Karpas-422 (cell line): Measurements from ENCODE around the gene ERF. TPM values are rescaled to one million over a fixed set of nuclear protein-coding genes. Genes with fewer than 3 reads are reported as not detected.
A peak's percentile ranks its signal among the peaks of the same experiment; 100 is the strongest.

Experiments
- DNase-seq: peaks from one replicate; pipeline ENCODE4 v3.0.0-alpha.2; 2015
- H2AFZ ChIP-seq: fragments of 200-600 bp; sonication (generic); 2 replicates; pipeline ENCODE4 v1.6.1; 2014; ENCODE audit warnings: antibody characterized with exemption, low read length, mixed read lengths
- H3K27ac ChIP-seq: fragments of 200-600 bp; sonication (generic); 2 replicates; pipeline ENCODE4 v1.5.1; 2014; ENCODE audit warnings: mild to moderate bottlenecking, low read length, moderate library complexity
- H3K27me3 ChIP-seq: fragments of 200-600 bp; sonication (generic); 2 replicates; pipeline ENCODE4 v1.6.1; 2014; ENCODE audit warnings: low read length, mixed read lengths
- H3K36me3 ChIP-seq: fragments of 200-600 bp; sonication (generic); 2 replicates; pipeline ENCODE4 v1.6.1; 2014; ENCODE audit warnings: low read length, mixed read lengths; ENCODE audit not compliant: insufficient read depth
- H3K4me1 ChIP-seq: fragments of 200-600 bp; sonication (generic); 2 replicates; pipeline ENCODE4 v1.6.1; 2014; ENCODE audit warnings: mild to moderate bottlenecking, low read length, mixed read lengths
- H3K4me2 ChIP-seq: fragments of 200-600 bp; sonication (generic); 2 replicates; pipeline ENCODE4 v1.6.1; 2014; ENCODE audit warnings: low read length, low read depth, mild to moderate bottlenecking; ENCODE audit not compliant: poor library complexity, severe bottlenecking
- H3K4me3 ChIP-seq: fragments of 200-600 bp; sonication (generic); 2 replicates; pipeline ENCODE4 v1.5.1; 2014; ENCODE audit warnings: mild to moderate bottlenecking, antibody characterized with exemption, low read length, mixed read lengths
- H3K79me2 ChIP-seq: fragments of 200-600 bp; sonication (generic); 2 replicates; pipeline ENCODE4 v1.6.1; 2014; ENCODE audit warnings: mild to moderate bottlenecking, low read length, mixed read lengths
- H3K9ac ChIP-seq: fragments of 200-600 bp; sonication (generic); 2 replicates; pipeline ENCODE4 v1.6.0; 2014; ENCODE audit warnings: low read length
- H3K9me2 ChIP-seq: fragments of 200-600 bp; sonication (generic), shearing (Covaris generic); replicated peaks from 2 replicates; pipeline ENCODE4 v1.6.0; 2014; ENCODE audit warnings: mild to moderate bottlenecking, low read length, moderate library complexity; ENCODE audit not compliant: insufficient read depth
- H3K9me3 ChIP-seq: fragments of 300-700, 200-600 bp; sonication (generic); 2 replicates; pipeline ENCODE4 v1.6.1; 2014; ENCODE audit warnings: low read length, mixed read lengths
- H4K20me1 ChIP-seq: fragments of 200-600 bp; sonication (generic); 2 replicates; pipeline ENCODE4 v1.6.1; 2014; ENCODE audit warnings: mild to moderate bottlenecking, antibody characterized with exemption, low read length, low read depth; ENCODE audit not compliant: insufficient read depth
- total RNA-seq: library from RNA; depleted of rRNA; stranded (reverse); fragments of >200 nt; shearing (Covaris generic); gene quantifications from 2 replicates; pipeline ENCODE4 v1.2.3, GENCODE V29; 2014; ENCODE audit warnings: low replicate concordance

Gene ERF
- total RNA-seq, 1 experiment from 2014 or later = 36.4 TPM

DNA sequence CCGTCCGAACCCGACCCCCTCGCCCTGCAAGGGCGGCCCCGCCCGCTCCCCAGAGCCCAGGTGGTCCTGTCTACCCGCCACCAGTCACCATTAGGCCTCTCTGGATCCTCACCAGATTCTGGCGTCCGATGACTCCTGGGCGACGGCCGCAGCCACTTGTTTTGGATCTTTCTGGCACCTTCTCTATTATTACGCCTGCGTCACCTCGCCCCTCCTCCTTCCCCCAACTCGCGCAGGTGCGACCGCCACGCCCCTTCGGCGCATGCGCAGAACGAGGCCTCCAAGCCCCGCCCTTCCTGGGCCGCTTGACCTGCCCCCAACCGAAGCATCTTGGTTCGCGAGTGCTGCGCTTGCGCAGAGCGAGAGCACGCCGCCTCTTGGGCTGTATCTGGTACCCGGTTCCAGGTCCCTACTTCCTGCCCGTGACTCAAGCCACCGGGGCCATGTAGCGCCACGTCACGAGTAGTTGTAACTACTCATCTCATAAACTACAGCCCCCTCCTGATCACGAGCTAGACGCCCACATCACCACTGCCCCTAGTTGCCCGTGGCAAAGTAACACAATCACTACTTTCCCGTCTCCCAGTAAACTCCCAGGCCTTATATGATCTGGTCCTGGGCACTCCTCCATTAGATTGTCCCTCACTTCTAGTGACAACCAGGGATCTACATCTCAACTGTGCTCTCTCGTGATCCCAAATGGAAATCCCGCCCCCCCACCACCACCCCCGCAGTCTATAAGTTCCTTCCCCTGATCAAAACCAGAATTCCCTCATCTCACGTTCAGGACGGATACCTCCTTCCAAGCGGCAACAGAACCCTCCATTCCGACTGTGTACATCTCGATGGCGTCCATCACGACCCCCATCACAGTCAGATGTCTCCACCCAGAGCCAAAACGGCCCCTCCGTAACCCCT lies 37.1 kb downstream of the ERF start, which contains the start of gene DEDD2:
Gene DEDD2, minus strand, starts transcription at position 158 of the 918 bp plus-strand sequence. CDS start 670 bp downstream, outside the sequence.
- peaks cover 36% of the 10 kb centered on the region for H3K4me1 ChIP-seq
- DNase-seq = peak; percentile 99
- H3K27ac ChIP-seq = peak within 1 kb of the TSS; percentile 59
- H3K9me2 ChIP-seq = no peaks in the 10 kb centered on the region
- H3K4me3 ChIP-seq = peak within 1 kb of the TSS; percentile 90
- no peaks in the 10 kb centered on the region for H3K27me3 ChIP-seq
- H3K9me3 ChIP-seq = no peaks in the 10 kb centered on the region
- H3K36me3 ChIP-seq = no peaks in the 10 kb centered on the region; the same call in 1 of the 2 replicates
- H4K20me1 ChIP-seq = peaks cover 8% of the 10 kb centered on the region; the same call in 1 of the 2 replicates
- H3K4me2 ChIP-seq = peak within 1 kb of the TSS; percentile 71
- peaks cover 80% of the 10 kb centered on the region for H3K79me2 ChIP-seq
- H2AFZ ChIP-seq = peak within 1 kb of the TSS; percentile 73
- H3K9ac ChIP-seq = peak within 1 kb of the TSS; percentile 91

DNA sequence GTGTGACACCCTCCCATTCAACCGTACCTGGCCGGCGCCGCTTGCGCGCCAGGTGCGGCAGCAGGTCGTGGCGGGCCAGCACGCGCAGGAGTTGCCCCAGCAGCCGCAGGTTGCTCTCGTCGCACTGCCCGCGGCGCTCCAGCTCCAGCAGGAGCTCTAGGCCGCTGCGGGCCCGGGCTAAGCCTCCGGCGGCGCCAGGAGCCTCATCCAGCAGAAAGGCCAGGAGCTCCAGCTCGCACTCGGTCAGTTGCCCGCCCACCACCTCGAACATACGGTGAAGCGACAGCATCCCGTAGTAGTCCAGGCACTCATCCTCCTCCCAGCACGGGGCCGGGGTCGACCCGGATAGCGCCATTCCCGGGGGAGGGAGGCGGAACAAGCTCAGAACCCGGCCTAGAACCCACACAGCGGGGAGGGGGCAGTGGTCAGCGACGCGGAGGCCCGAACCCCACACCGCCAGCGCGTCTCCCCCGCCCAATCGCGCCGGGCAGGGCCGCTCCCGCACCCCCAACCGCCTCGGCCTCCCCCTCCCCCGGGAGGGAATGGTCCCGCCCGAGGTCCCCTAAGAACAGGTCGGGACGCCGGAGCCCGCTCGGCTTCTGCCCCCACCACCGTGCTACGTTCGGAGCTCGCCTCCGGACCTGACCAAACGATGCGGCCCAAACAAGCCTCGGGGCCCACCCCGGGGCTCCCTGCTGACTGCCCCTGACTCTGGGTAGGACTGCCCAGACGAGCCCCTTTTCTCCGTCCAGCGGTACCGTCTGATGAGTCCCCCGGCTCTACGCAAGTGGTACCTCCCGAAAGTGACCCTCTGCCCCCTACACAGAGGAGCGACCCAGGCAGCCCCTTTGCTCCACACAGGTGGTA lies 38.0 kb downstream of the ERF start:
- H2AFZ ChIP-seq = peak overlapping the region; percentile 73

DNA sequence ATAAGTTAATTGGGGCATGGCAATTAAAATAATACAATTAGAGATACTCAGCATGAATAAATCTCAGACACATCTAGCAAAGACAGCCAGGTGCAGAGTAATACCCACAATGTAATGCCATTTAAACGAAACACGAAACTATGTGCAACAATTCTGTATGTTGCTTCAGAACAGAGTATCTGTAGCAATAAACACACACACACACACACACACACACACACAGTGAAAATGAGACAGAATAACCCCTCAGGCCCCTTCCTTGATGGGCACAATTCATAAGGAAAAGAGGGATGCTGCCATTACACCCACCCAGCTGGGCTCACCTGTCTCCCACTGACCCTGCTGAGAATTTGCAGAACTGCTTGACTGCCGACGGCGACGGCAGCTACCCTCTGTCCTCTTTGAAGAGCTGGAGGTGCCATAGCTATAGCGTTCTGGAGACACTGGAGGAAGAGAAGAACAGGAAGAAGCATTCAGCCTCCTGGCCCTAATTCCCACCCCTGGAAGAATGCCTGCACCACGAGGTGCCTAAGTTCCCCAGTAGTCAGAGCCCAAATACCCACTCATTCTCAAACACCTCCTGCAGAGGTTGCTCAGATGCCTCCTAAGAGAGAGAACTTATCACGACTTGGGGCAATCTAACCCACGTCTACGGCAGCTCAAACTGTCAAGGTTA lies 40.0 kb downstream of the ERF start:
- DNase-seq = no peak
- Histone ChIP-seq H4K20me1 (no peaks in the 10 kb centered on the region), H3K9me3 (no peaks in the 10 kb centered on the region), H3K27me3 (no peaks in the 10 kb centered on the region), H3K4me3 (no peak overlapping the region), H3K4me2 (no peak overlapping the region), H2AFZ (no peak overlapping the region), H3K79me2 (peaks cover 72% of the 10 kb centered on the region), H3K27ac (no peak overlapping the region), H3K36me3 (no peaks in the 10 kb centered on the region; the same call in 1 of the 2 replicates), H3K4me1 (peaks cover 45% of the 10 kb centered on the region), H3K9me2 (no peaks in the 10 kb centered on the region), H3K9ac (peak overlapping the region; percentile 91; the same call in 1 of the 2 replicates)

More for the DNA sequence above, 38.0 kb downstream of the ERF start:
- peaks cover 79% of the 10 kb centered on the region for H3K79me2 ChIP-seq
- H4K20me1 ChIP-seq = peaks cover 8% of the 10 kb centered on the region; the same call in 1 of the 2 replicates
- peak overlapping the region; percentile 50 for H3K27ac ChIP-seq
- H3K4me2 ChIP-seq = peak overlapping the region; percentile 71
- no peaks in the 10 kb centered on the region for H3K9me3 ChIP-seq
- peak overlapping the region; percentile 90 for H3K4me3 ChIP-seq
- H3K9ac ChIP-seq = peak overlapping the region; percentile 91
- H3K9me2 ChIP-seq = no peaks in the 10 kb centered on the region
- H3K27me3 ChIP-seq = no peaks in the 10 kb centered on the region
- peaks cover 36% of the 10 kb centered on the region for H3K4me1 ChIP-seq
- no peaks in the 10 kb centered on the region; the same call in 1 of the 2 replicates for H3K36me3 ChIP-seq
- peak; percentile 64 for DNase-seq

DNA sequence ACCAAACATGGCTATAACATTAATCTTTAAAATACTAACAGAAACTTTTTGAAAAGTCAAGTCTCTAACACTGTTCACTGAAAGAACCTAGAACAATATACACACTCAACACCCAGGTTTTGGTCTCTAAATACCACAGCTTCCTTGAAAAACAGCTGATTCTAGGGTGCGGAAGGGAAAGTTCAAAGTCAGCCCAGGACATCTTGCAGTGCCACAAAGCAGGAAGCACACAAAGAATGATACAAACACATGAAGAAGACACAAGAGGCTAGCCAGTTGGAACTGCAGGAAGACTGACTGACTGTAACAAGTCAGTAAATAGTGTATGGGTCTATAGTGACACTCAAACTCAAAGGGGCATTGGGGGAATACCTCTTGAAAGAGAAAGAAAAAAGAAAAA lies 42.0 kb downstream of the ERF start:
- Histone ChIP-seq H3K27ac (no peak overlapping the region), H2AFZ (no peak overlapping the region), H3K9me2 (no peaks in the 10 kb centered on the region), H3K4me3 (no peak overlapping the region), H3K79me2 (peaks cover 70% of the 10 kb centered on the region), H3K9ac (no peak overlapping the region), H3K4me2 (no peak overlapping the region), H3K4me1 (peaks cover 35% of the 10 kb centered on the region), H3K27me3 (no peaks in the 10 kb centered on the region), H3K9me3 (no peaks in the 10 kb centered on the region), H4K20me1 (no peaks in the 10 kb centered on the region), H3K36me3 (peaks cover 6% of the 10 kb centered on the region)
- no peak for DNase-seq

DNA sequence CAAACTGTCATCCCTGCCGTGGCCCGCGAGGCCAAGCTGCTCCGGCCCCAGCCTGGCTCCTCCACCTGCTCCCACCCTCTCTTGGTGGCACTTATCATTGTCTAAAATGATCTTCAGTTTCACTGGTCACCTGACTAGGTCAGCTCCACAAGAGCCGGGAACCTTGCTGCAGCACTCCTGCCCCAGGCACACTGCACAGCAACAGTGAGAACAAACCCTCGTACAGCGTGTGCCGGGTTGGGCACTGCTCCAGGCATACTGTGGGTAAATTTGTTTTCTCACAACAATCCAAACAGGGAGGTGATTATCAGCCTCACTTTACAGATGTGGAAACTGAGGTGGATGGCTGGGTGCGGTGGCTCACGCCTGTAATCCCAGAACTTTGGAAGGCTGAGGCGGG lies 46.3 kb downstream of the ERF start:
- H4K20me1 ChIP-seq = no peaks in the 10 kb centered on the region; the same call in 1 of the 2 replicates
- H2AFZ ChIP-seq = no peak overlapping the region
- no peak overlapping the region for H3K27ac ChIP-seq
- H3K36me3 ChIP-seq = peaks cover 9% of the 10 kb centered on the region
- no peak for DNase-seq
- no peaks in the 10 kb centered on the region for H3K27me3 ChIP-seq
- no peak overlapping the region for H3K9ac ChIP-seq
- H3K9me3 ChIP-seq = no peaks in the 10 kb centered on the region
- no peaks in the 10 kb centered on the region for H3K9me2 ChIP-seq
- peaks cover 21% of the 10 kb centered on the region for H3K4me1 ChIP-seq
- peaks cover 37% of the 10 kb centered on the region for H3K79me2 ChIP-seq
- no peak overlapping the region for H3K4me3 ChIP-seq
- H3K4me2 ChIP-seq = no peak overlapping the region

DNA sequence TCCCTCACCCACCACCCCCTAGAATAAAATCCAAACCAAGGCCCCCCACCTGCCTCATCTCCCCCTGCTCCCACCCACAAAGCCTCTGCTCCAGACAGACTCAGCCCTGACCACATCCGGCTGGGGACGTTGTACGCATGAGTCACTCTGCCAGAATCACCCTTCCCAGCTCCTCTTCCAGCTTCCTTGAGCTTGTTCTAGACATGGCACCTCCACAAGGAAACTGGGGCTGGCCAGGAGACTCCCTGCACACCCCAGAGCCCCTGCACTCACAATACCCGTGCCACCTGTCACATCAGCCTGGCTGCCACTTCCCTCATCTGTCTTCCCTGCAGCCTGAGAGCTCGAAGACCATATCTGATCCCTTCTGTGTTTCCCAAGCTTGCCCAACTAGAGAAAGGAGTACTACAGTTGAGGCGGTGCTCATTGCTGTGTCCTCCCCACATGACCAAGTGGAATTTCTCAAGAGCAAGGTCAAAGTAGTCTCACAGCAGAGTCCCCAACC lies 47.1 kb downstream of the ERF start:
- no peak overlapping the region for H3K9ac ChIP-seq
- H3K4me2 ChIP-seq = no peak overlapping the region
- H3K79me2 ChIP-seq = peaks cover 29% of the 10 kb centered on the region
- no peaks in the 10 kb centered on the region for H3K9me2 ChIP-seq
- DNase-seq = no peak
- H3K4me3 ChIP-seq = no peak overlapping the region
- H3K27ac ChIP-seq = no peak overlapping the region
- H3K27me3 ChIP-seq = no peaks in the 10 kb centered on the region
- H3K9me3 ChIP-seq = no peaks in the 10 kb centered on the region
- H3K4me1 ChIP-seq = peaks cover 23% of the 10 kb centered on the region
- H2AFZ ChIP-seq = no peak overlapping the region
- H3K36me3 ChIP-seq = peaks cover 9% of the 10 kb centered on the region
- H4K20me1 ChIP-seq = no peaks in the 10 kb centered on the region; the same call in 1 of the 2 replicates

DNA sequence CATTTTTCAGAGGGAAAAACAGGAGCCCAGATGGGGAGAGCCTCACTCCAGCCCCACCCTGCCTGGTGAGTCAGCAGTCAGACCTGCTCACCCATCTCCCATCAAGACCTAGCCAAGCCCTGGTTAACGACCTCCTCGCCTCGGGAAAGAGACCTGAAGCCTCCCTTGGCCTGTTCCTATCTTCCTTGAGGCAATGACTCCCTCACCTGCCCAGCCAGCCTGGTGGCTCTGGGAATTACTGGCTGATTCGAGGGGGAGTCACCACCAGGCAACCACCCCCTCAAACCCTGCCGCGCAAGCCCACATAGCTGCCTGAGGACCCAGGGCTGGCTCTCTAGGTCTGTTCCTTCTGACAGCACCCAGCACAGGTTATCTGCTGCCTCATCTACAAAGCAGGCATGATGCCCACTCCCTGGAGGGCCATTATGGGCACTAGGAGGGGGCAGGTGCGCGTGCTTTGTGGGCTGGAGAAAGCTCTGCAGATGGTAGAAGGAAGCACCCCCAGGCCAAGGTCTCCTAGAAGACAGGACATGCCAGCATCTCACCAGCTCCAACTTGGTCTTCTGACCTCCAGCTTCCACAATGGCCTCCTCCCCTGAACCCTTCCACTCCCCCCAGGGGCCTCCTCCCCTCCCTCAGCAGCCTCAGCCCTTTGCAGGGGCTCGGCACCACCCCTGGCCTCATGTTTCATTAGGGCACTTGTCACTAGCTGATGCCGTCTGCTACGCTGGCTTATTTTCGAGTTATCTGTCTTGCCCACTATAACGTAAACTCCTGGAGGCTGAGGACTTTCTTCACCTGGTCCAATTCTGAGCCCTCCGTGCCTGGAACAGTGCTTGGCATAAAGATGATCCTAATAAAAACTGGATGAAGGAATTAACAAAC lies 47.8 kb downstream of the ERF start:
- H2AFZ ChIP-seq = no peak overlapping the region
- no peak overlapping the region for H3K4me3 ChIP-seq
- no peaks in the 10 kb centered on the region for H3K9me3 ChIP-seq
- H3K36me3 ChIP-seq = peaks cover 9% of the 10 kb centered on the region
- no peak overlapping the region for H3K9ac ChIP-seq
- H3K9me2 ChIP-seq = no peaks in the 10 kb centered on the region
- no peak overlapping the region for H3K27ac ChIP-seq
- no peak overlapping the region for H3K4me2 ChIP-seq
- DNase-seq = no peak
- H3K27me3 ChIP-seq = no peaks in the 10 kb centered on the region
- H3K4me1 ChIP-seq = peaks cover 30% of the 10 kb centered on the region
- peaks cover 22% of the 10 kb centered on the region for H3K79me2 ChIP-seq
- H4K20me1 ChIP-seq = no peaks in the 10 kb centered on the region; the same call in 1 of the 2 replicates
